NCI-H345 treated with DMSO at 0.1 percent for 48 hours (cell line): ENCODE results near the gene CLDN9.
A peak's percentile ranks its signal among the peaks of the same experiment; 100 is the strongest.

Experiments used
- DNase-seq: peaks from one replicate; lab custom pipeline; 2025; ENCODE audit not compliant: unreplicated experiment; lab: John Stamatoyannopoulos, UW

CLDN9 gene

DNA sequence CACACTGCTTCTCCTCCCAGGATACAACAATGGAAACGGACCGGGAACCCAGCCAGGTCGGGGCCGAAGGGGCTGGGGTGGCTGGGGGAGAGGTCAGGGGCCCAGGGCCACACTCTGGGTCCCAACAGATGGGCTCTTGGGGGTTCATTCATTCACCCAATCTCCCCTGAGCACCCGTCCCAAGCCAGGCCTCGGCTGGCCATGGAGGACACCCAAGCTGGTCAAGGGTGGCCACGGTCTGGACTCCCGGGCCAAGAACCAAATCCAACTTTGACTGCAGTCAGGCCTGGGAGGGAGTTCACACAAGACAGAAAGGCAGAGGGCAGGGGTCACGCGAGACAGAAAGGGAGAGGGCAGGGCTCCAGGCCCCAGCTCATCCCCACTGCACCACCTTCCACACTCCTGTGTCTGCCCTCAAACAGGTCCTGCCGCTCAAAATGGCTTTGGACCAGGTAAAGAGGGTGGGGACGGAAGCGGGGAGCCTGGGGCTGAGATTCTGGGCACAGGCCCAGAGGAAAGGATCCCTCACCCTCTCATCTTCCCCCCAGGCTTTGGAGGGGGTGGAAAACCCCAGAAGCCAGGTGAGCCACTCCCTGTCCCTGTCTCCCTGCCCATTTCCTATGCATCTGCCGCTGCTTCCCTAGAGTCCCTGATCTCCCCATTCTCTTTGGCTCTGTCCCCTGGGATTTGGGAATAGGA lies 20.2 kb upstream of the CLDN9 start:
- DNase-seq = no peak

DNA sequence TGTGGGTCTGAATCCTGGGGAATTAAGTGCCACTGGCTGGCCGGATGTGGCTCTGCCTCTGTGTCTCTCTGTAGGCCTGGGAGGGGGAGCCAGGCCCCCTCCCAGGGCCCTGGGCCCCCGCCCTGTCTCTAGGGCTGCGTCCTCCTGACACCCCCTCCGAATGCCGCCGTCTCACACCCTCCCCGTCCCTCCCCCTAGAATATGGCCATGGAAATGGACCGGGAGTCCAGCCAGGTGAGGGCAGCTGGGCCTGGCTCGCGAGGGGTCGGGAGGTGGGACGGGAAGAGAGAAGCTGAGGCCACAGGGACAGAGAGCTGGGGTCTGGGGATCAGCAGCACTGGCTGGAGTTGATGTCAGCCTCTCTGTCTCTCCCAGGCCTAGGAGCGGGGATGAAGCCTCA lies 16.4 kb upstream of the CLDN9 start:
- no peak for DNase-seq

DNA sequence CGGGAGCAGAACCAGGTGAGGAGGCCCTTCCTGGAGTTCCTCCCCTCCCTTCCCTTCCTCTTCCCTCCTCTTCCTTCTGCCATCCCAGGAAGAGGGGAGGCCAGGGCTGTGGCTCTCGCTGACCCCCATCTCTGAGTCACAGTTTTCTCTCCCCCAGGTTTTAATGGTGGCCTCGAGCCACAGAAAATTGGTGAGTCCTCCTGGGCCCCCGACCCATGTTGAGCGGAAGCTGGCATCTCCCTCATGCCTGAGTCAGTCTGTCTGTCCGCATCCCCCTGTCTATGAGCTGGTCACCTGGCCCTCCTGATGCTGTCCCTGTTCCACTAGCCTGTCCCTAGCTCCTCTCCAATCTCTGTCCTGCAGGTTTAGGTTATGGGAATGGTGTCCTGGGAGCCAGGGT lies 12.8 kb upstream of the CLDN9 start:
- no peak for DNase-seq

DNA sequence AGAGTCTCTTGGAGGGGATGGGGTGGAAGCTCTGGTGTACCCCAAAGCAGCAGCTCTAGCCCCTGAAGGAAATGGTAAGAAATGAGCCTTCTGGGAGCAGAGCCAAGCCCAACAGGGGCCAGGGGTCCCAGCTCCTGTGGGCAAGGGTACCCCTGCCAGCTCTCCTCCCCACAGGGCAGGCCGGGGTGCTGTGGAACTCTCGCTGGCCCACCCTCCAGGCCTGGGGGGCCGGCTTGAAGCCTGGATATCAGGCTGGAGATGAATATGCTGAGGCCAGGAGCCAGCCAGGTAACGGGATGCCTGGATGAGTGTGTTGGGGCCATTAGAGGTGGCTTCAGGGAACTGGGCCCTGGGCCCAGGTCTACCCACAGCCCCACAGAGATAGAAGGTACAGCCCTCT lies 12.2 kb upstream of the CLDN9 start:
- no peak for DNase-seq

DNA sequence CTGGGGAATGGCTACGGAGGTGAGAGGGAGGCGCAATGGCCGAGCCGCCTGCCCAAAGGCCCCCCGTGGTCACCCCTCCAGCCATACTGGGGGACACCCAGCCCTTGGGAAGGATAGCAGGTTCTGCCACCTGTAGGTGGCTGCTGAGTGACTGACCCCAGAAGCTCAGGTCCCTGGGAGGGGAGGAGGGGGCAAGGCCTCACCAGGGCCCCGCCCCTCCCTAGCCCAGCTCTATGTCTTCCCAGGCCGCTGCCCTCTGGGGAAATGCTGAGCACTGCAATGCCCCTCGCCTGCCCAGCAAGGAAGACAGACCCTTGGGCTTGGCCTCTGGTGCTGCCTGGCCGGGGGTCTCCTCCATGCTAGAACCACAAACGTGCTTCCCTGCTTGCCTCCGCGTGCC lies 11.4 kb upstream of the CLDN9 start:
- no peak for DNase-seq

DNA sequence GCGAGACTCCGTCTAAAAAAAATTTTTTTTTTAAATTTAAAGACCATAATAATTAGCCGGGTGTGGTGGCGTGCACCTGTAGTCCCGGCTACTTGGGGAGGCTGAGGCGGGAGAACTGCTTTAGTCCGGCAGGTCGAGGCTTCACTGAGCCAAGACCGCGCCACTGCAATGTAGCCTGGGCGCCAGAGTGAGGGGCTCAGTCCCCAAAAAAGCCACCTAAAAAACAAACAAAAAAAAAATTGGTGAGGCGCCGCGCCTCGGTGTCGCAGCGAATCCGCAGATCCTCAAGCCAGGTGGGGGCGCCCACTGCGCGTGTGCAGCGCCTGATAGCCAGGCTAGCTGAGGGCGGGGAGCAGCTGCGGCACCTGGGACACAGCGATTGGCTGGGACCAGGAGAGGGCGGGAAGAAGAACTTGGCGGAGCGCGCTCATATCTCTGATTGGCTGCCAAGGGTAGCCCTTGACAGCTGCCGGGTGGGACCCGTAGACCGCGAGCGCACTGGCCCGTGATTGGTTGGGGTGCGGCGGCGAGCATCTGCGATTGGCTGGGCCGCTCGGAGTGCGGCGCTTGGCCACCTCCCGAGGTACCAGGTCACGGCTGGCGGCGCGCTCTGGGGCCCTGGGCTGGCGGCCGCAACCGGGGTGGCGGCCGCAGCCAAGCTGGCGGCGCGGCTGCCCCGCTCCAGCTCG lies 9.0 kb upstream of the CLDN9 start:
- DNase-seq = peak; percentile 98

DNA sequence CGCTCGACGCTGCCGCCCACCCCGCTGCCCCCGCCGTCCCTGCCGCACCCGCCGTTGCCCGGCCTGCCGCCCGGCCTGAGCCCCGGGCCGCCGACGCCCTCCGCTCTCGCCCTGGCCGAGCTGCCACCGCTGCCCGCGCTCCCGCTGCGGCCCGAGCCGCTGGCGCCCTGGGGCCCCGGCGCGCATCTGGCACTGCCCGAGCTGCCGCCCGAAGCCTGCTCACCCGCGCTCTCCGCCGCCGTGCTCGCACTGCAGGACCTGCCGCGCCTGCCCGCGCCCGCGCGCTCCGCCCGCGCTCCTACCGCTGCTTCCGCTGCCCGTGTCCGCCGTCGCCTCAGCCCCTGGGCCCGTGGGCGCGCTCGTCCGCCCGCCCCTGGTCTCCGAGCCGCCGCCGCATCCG lies 8.4 kb upstream of the CLDN9 start:
- no peak for DNase-seq

DNA sequence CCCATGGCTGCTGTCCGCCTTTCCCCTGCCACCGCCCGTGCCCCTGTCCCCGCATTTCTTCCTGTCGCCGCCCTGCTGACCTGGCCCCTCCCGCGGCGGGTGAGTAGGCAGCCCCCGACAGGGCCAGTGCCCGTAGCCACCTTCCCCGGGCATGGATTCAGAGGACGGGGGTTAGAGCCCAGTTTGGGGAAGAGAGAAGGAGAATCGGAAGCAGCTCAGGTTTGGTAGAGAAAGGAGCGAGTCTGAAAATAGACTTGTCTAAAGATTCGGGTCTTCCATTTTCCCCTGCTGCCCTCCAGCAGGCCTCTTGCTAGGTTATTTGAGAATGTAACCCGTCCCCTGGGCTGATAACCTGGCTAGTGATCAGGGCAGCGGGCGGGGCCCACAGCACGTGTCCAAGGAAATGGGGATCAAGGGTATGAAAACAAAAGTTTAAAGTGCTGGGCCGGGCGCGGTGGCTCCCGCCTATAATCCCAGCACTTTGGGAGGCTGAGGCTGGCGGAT lies 7.9 kb upstream of the CLDN9 start:
- no peak for DNase-seq

DNA sequence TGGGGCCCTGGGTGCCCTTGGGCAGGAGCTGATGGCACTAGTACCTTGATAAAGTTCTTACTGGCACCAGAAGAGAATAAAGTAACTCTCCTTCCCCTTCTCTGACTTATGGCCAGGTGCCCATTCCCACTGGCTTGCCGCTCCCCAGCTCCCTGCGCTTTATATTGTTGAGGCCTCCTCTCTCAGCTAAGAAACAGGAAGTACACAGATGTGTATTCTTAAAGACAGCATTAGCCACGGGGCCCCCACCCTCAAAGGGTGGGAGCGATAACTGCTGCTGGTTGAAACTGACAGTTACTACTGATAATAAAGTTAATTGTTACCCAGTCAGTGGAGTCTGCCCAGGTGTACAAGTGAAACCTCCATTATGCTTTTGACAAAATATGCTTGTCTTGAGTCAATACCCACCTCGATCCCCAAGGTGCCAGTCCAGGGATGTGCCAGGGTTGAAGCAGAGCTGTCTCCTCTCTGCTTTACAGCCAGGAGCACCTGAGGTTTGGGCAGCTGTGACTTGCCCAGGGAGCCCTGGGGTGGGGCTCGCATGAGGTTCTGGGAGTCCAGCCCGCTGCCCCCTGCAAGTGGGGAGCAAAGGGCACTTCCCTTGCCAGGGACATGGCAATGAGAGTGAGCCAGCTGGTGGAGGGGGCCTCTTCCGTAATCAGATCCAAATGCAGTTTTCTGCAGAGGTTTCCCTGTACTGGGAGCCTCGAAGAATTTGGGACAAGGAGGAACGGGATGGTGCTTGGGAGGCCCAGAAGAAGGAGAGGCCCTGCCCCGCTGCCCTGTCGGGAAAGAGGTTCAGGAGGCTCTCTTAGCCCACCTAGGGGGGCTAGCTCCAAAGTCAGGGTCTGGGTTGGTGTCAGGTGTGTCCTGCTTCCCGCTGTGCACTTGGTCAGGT lies 5.4 kb upstream of the CLDN9 start:
- DNase-seq = no peak

DNA sequence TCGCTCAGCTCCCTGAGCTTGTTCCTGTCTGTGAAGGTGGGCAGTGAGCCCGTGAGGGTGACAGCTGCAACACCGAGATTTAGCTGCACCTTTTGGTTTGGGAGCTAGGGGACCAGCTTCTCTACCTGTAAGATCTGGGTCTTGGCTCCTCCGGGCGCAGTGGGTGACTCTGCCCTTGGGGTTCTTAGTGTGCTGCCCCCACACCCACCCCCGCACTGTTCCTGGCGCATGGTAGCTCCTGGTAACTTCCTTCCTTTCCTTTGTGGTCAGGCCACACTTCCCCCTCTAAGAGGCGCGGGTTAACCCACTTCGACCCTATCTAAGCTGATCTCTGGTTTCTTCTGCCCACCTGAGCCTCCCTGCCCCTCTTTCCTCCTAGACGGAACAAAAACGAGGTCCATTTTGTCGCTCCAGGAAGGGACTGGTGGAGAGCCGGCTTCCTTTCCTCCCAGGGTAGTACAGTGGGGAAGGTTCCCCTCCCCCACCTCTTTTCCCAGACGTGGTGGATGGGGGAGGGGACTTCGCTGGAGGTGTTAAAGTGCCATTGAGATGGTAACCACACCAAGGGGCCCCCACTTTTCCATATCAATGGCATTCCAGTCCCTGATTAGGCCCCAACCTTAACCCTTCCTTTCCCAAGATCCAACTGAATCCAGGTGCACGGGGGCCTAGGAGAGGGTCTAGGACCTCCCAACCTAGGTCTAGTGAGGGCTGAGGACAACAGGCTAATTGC lies 4.6 kb upstream of the CLDN9 start:
- no peak for DNase-seq

DNA sequence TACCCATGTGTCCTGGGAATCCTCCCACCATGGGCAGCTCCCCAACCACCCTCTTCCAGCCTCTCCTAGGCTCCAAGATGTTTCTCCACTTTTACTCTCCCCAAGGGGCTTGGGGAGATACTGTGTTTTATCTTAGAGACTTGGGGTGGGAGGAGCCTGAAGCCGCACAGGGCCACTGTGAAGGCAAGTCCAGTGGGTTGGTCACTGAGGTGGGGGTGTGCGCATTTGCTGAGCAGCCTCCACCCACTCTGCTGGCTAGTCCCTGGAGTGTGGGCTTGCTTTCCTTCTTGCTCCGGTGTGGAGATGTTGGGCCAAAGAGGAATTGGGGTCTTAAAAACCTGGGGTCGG lies 4.1 kb upstream of the CLDN9 start:
- no peak for DNase-seq

DNA sequence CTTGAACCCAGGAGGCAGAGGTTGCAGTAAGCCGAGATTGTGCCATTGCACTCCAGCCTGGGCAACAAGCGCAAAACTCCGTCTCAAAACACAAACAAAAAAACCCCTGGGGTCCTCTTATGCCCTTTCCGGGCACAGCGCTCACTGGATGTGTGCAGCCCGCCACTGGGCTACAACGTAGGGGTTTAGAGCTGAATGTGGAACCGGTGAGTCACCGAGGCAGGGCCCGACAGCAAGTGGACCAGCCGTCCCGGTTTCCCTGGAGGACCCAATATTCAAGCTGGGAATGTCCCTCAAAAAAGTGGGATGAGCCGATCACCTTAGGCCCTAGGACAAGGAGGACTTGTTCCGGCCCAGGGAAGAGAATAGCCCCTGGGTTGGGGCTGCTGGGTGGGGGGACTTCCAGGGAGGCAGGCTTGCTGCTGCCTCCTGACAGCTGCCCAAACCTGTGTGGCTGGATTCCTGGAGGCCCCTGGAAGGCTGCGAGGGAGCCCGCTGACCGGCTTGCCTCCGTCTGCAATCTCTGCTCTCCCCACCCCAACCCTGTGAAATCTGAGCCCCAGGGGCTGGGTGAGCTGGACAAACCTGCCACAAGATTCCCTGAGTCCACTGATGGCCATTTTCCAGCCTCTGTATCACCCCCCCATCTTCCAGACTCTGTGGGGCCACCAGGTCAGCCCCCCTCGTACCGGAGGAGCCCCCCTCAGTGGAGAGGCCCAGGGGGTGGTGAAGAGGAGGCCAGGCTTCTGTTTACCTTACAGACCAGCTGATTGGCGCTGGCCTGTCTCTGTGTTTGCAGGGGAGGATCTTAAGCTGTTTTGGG lies 2.9 kb upstream of the CLDN9 start:
- DNase-seq = no peak

DNA sequence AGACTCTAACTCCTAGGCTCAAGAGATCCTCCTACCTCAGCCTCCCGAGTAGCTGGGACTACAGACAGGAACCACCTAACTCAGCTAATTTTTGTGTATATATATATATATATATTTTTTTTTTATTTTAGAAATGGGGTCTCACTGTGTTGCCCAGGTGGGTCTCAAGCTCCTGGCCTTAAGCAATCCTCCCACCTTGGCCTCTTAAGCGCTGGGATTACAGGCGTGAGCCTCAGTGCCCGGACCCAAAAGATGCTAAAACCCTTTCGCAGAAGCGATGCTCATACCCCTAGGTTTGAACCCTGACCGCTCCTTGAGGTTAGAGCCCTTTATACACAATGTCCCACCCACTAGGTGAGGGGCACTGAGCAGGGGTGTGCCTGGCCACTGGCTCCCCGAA lies 2.2 kb upstream of the CLDN9 start:
- no peak for DNase-seq

DNA sequence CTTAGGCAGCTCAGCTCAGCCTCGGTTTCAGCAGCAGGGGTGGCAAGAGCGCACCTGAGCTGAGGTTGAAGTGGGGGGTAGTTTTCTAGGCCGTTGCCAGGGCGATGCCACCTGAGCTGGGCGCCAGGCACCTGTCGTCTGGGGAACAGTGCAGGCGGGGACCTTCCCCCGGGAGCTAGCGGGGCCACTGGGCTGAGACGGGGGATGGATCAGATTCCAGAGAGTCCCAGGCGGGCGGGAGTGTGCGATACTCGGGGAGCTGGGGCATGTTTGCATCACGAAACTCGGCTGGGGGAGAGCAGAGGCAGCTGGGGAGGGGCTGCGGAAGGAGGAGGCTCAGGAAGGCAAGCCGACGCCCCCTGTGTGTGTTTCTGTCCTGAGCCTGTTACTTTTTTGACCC lies 477 bp upstream of the CLDN9 start:
- peak; percentile 72 for DNase-seq

DNA sequence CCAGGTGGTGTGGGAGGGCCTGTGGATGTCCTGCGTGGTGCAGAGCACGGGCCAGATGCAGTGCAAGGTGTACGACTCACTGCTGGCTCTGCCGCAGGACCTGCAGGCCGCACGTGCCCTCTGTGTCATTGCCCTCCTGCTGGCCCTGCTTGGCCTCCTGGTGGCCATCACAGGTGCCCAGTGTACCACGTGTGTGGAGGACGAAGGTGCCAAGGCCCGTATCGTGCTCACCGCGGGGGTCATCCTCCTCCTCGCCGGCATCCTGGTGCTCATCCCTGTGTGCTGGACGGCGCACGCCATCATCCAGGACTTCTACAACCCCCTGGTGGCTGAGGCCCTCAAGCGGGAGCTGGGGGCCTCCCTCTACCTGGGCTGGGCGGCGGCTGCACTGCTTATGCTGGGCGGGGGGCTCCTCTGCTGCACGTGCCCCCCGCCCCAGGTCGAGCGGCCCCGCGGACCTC lies 798 bp downstream of the CLDN9 start:
- no peak for DNase-seq

DNA sequence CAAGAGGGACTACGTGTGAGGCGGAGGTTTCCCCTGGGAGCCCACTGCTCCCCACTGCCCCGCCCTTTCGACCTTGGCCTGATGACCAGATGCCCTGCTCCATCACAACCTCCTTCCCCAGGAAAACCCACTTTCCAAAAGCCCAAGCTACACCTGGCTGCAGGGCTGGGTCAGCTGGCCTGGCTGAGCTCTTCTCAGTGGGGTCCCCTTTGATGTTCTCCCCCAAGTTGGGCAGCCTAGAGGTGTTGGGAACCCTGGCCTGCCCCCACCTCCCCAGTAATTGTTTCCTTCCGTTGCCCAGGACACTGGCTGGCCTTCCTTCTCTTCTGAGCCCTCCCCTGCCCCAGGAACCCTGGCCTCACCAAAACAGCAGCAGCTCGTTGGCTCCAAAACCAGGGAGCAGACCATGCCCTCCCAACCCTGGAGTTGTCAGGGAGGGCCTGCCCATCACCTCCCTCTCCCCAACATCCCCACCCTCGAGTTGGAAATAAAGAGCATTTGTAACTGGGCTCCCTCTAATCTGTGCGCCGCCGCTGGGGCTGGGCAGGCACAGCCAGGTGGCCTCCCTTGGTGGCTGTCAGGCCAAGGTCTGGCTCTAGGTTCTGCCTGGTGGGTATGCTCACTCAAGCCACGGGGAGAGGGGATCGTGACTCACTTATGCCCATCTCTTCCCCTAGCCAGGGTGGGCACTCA lies 1.4 kb downstream of the CLDN9 start:
- no peak for DNase-seq

DNA sequence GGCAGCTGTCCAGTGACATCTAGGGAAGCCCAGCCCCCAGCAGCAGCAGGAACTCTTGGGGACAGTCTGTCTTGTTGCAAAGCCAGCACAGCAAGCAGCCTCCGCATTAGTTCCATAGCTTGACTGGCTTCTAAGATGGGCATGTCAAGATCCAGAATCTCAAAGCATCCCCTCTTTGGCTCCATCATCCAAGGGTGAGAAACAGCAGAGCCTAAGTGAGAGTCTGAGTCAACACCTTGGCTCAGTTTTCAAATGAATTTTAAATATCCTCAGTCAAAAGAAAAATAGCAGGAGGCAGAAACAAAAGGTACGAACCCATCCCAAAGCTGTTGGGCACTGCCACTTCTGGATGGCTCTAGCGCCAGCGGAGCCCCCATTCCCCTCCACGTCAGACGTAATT lies 2.2 kb downstream of the CLDN9 start:
- DNase-seq = no peak

DNA sequence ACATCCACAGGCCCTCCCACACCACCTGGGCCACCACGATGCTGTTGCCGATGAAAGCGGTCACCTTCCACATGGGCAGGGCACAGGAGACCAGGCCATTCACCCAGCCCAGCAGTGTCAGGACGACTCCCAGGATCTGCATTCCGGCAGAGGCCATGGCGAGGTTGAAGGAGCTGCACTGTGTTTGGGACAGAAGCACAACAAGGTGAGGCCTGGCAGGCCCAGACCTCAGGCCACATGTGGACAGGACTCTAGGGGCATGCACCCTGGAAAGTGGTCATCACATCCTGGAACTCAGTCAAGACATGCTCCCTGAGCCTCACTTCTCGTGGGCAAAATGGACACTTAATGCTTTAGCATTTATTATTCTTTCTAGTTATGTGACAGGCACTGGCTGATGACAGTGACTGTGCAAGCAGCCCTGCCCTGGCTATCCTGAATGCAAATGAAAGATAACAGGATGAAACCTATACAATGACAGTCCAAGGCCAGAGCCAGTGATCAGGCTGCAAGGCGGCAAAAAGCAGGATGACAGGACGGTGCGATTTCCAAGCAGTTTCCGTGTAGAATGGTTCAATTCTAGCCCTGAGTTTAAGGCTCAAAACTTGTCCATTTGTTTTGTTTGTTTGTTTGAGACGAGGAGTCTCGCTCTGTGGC lies 3.3 kb downstream of the CLDN9 start:
- no peak for DNase-seq

DNA sequence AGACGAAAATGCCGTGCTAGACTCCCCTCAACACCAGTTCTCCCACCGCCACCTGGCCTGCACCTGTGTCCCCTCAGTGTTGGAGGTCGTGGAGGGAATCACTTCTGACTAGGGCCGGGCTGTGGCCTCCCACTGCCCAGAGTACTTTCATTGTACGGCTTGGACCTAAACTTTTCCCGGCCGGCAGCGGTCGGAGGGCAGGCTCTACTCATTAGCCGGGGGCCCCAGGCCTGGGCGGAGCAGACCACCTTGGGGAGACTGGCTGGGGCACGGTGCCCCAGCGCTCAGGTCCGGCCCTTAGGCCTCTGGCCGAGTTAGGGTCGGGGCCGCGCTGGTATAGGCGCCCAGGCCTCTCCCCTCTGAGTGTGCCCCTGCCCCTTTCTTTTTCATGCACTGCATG lies 4.6 kb downstream of the CLDN9 start:
- DNase-seq = no peak
